Suppressor macrophage treated with lipopolysaccharide for 4 hours (primary cell): Measurements from ENCODE around the gene ICE2.

Experiments used
- DNase-seq: peaks from one replicate; pipeline ENCODE4 v3.0.0-alpha.2; 2020

Gene ICE2

DNA sequence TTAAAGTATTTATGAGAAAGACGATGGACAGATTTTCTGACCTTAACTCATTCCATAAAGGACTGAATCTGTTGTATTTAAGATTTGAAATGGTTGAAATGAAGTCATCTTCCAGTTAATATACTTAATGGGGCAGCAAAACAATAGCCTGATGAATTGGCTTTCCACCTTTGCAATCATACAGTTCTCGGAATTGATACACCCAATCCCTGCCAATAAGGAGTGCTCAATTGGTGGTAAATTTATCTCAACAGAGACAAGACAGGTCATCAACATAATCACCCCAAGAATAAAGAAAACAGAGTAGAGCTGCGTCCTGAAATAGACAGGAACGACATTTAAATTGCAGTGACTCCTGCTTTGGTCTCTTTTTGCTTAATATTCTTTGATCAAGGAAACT, 92.3 kb downstream of the ICE2 start:
- no peak for DNase-seq

DNA sequence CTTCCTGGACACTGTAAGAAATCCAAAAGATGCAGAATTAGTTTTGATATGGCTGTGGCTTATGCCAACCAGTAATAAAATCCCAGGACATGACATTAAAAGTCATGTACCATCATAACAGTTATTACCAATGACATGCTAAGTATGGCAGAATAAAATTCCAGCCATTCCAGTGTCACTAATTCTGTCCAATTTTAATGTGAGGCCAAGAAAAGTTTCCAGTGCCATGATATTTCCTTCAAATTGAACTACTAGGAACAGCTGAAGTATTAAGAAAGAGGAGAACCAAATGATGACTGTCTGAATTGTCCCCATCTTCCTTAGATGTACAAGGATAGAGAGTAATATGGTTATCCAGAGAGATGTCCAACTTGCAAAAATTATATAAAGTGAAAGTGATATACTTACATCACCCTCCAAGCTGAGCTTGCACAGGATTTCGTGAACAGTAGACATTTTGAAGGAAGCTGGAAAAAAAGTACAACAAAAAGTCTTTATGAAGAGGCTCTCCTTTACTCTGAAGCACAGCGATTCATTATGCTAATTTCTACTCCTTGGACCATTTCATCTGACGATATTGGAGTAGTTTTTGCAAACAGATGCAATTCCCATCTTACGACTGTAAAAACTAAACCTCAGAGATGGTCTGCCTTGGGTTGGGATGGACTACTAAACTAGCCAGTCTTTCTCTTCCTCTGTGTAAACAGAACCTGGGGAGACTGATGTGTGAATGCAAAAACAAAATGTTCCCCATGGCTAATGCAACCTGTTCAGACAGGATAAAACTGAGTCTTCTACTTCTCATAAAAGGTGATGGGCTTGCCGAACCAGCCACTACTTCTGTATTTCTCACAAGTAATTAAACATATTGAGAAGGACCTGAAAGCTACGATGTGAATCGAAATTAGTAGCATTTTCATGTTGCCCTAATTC, 93.1 kb downstream of the ICE2 start:
- peak; percentile 21 for DNase-seq

DNA sequence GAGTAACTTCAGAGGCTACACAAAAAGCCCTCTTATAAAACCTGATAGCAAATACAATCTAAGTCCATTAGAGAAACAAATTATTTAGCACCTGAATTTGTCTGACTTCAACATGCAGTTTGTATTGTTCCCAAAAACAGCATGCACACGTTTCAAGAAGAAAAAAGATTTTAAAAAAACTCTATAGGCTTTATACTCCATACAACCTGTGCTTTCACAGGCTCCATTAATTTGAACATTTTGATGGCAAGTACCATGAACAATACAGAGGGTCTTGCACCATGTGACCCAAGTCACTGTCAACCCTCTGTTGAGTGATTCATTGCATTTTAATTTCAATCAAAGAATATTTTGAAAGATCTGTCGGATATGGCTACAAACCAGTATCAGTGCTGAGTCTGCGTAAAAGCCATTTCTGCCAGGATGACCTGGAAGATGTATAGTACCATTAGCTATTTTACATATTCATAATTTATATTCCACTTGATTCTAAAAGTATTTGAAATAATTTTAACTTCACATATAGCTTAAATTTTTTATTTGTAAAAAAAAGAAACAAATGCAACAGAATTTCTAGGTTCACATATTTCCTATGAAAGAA, 94.3 kb downstream of the ICE2 start:
- no peak for DNase-seq

DNA sequence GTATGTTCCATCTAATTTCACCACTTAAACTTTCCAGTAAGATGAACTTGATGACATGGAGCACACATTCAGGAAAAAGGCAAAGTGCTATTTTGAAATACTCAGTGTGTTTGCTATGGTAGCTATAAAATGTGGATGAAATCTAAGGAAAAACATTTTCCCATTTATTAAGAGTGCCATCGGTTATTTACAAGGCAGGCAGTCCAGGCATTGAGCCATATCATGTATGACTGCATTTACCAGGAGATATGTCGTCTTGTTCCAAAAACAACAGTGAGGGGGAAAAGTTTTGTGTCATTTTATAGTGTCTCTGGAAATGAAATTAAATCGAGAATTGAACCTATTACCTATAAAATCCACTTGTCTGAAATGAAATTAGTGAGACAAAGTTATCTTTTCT, 94.9 kb downstream of the ICE2 start:
- DNase-seq = no peak

DNA sequence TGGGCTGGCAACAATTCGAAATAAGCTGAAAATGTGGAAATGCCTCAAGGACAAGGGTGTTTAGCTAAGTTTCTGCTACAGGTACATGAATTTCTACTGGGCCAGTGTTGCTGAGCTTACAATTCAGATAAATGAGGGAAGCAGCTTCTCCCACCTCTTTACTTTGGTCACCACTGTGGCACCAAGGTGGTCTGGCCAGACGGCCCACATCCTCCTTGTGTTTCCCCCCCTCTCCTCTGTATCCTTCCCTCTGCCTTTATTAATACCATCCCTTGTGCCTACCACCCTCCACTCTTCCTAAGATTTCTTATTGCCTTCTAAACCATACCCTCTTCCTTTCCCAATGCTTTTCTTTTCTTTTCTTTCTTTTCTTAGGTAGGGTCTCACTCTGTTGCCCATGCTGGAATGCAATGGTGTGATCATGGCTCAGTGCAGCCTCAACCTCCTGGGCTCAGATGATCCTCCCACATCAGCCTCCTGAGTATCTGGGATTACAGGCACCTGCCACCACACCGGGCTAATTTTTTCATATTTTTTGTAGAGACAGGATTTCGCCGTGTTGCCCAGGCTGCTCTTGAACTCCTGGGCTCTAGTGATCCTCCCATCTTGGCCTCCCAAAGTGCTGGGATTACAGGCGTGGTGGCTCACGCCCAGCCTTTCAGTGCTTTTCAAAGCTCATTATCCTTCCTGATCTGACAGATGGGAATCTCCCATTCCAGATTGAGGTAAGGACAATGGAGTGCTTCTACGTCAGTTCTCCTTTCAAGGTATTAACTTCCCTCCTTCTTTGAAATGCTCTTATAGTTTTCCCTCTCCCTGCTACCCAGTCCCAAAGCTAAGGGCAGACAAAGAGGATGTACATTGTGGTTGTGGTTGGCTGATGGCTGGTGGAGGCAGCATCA, 95.9 kb downstream of the ICE2 start:
- DNase-seq = no peak

DNA sequence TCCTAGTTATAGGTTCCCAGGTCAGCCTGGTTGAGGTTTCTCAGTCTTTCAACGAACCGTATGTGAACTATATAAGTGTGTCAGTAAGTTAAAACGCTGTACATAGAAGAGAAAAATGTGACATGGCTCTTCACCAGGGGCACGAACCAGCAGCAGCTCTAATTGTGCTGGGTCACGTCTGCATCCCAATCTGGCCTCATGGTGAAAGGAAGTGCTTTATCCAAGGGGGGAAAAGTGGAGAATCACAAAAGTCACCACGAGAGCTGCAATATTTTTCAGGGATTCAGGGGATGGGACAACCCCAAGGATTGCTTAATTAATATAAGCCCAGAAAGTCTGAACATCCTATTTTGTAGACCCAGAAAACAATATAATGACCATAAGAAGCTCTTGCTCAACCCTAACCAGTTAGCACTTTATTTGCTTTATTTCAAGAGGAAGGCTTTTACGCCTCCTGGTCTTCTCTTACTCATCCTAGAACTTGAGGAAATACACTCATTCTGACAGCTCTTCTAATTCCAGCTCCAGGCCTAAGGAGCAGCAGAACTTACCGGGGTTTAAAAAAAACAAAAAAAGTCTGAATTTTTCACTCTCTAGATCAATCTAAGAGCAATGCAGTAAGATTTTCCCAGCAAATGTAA, 97.7 kb downstream of the ICE2 start:
- DNase-seq = peak; percentile 16

DNA sequence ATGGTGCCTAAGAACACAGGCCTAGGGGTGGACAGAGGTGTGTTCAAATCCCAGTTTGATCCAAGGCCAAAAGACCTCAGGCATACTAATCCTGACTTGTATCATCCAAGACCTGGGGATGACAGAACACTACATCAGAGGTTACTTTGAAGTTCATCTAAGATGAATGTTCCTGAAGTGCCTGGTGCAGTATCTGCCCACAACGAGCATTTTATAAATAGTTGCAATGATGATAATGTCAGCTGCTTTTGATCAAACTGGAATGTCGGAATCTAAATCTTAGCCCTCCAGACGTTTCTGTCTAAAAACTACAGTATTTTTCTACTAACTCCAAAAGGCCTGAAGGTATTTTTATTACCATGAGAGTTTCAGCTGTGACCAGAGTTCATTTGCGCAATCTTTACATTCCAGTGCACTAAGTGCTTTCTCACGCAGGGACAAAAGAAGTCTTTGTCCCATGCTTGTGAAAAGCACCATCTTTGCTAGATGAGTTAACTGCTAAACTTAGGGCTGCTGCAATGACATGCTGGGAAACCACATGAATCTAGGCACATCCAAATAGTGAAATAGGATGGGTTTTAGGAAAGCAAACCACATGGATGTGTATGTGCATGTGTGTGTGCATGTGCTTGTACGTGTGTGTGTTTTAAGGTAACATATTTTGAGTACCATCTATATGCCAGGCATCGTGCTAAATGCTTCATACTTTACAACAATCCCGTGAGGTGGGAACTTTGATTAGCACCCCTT, 99.2 kb downstream of the ICE2 start:
- no peak for DNase-seq

DNA sequence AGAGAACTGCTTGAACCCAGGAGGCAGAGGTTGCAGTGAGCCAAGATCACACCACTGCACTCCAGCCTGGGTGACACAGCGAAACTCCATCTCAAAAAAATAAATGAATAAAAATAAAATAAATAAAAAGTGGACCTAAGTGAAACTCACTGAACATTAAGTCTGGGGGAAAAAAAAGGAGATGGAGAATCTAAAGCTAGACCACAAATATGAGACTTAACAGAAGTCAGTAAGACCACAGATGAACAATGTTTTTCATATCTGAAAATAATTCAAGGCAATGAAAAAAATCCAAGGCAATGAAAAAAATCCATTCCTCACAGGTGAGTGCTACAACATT, 99.8 kb downstream of the ICE2 start:
- no peak for DNase-seq

DNA sequence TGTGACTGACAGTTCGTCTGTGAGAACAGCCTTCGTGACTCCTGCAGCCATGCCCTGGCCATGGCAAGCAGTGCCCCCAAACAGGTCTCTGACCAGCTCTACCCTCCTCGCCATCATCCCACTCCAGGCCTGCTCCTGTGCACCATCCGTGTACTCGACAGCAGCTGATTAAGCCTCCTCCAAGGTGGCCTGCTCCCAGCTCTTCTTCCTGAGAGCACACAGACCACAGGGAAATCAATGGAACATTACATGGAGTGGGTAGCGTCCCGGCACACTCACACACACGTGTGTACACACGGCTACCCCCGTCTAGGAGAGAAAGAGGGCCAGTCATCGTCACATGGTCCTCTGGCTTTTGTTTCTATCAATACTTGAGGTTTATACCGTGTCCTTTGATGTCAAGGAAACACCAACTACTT, 102.3 kb downstream of the ICE2 start:
- DNase-seq = no peak

DNA sequence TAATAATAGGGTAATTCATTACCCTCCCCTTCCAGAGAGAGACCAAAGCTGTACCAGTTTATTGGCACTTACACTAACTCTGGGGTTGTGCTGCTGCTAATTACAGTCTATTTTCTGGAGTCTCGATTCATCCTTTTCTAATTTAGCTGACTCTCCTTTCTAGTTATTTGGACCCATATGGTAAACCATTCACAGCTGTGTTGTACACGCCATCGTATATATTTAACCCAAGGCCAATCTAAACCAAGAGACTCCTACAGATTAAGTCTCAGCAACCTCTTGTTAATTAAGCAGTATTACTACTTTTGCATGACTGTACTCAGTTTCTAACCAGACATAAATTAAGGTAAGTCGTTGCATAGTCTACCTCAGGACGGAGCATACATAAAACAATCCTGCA, 103.6 kb downstream of the ICE2 start:
- DNase-seq = no peak

DNA sequence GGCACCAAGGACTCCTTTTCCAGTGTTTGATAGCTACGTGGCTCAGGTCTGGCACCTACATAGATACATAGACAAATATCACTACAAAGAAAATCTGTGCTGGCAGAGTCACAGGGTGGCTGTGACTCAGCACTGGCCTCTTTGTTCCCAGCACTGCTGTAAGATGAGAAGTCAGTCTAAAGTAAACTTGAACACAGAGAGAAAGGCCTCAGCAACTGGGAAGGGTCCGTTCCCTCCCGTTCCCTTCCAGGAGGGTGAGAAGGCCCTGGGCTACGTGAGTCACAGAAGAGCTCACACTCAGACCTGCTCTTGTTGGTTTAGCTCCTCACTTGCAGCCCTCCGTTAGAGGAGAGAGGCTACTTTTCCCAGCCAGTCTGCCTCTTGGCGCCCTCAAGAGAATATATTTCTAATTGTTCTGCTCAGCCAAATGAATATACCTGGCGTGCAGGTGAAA, 104.3 kb downstream of the ICE2 start:
- no peak for DNase-seq

DNA sequence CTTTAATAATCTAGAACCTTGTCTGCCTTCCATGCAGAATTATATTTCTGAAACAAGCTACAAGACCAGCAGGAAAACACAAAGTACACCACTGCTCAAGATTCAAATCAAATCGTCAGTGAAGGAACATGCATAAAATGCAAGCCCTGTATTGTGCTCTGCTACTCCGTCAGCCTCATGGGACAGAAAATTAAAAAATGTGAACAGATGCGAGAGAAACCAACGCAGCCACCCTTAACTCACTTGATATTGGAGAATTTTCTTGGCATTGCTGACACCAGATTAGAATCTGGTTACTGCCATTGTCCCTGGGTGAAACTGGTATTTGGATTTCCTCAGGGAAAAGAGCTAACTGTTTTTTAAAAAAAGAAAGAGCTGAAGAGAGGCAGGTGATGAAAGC, 104.7 kb downstream of the ICE2 start:
- DNase-seq = no peak

DNA sequence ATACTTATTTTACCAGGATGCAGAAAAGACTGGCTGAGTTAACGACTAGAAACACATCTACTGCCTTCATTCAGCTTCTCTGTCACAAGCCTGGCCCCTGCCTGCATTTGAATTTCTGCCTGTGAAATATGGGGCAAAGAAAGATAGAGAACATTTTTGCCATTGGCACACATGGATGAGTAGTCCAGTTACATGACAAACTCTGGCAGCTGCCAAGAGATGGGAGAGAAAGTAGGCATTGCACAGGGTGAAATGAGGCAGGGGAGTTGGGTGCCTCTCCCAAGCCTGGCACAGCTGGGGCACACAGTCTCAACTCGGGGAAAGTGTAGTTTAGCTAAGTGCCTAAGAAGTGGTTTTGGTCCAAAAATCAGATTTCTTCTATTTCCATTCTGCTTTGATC, 105.2 kb downstream of the ICE2 start:
- no peak for DNase-seq

DNA sequence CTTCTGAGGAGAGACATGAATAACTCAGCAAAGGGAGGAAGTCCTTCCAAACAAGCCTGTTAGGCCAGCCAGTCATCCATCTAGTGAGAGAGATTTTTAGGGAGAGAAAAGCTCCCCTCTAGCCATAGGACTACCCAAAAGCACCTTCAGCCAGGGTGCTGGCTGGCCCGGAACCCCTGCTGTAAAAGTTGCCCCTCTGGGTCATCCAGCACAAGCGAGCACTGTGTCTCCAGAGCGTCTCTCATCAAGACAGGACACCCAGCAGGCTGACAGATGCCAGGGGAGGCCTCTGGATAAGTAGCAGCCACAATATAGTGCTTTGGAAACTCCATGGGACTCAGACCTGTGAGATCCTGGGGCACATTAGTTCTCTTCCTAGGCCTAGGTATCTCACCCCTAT, 105.6 kb downstream of the ICE2 start:
- DNase-seq = no peak

DNA sequence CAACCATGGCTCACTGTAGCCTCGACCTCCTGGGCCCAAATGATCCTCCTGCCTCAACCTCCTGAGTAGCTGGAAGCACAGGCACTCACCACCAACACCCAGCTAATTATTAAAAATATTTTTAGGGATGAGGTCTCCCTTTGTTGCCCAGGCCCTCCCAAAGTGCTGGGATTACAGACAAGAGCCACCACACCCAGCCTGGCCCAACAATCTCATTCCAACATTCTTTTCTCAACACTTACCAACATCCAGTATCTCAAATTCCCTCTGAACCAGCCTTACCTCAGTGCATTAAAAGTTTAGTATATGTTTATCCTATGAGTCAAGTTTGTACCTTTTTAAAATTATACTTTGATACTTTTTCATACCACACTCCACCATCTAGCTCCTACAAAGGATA, 106.2 kb downstream of the ICE2 start:
- no peak for DNase-seq

DNA sequence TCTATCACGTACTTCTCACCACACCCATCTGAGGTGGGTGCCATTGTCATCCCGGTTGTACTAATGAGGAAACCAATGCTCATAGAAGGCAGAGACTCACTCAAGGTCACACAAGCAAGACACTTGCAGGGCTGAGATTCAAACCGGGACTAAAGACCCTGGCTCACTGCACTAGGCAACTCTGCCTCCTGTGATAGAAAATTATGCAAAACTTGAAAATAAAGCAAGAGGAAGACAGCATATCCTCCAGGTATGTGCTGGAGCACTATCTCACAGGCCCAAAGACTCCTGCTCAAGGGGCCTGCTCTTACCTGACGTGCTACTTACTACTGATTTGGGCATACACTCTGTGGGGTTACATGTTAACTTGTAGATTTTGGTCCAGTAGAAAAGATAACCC, 106.7 kb downstream of the ICE2 start:
- DNase-seq = no peak

DNA sequence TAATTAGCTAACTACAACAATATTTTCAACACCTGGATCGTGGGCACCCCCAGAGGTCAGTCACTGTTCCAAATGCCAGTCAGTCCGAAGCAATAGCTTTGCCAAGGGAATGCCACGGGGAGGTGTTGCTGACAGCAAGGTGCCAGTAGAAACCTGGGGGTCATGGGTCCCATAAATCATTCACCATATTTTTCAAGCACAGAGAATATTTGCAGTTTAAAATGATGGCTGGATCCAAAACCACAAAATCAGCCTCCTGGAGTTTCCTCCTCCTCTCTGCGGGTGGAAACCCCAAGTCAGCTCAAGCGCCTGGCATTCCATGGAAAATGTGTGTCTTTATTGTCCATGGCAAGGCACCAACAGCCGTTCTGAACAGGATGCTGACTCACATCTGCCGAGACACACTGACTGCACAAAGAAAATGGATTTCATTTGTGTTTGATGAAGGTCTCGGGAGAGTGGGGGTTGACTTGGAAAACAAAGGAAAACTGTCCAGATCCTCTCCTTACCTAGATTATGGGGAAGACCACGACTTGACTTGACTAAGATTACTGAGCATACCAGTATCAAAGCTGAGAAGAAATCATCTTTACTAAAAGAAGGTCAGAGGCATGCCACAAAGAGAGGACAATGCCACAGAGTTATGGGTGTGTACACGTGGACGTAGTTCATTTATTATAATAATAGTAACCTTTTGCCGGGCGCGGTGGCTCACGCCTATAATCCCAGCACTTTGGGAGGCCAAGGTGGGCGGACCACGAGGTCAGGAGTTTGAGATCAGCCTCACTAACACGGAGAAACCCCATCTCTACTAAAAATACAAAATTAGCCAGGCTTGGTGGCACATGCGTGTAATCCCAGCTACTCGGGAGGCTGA, 107.5 kb downstream of the ICE2 start:
- DNase-seq = peak; percentile 23

DNA sequence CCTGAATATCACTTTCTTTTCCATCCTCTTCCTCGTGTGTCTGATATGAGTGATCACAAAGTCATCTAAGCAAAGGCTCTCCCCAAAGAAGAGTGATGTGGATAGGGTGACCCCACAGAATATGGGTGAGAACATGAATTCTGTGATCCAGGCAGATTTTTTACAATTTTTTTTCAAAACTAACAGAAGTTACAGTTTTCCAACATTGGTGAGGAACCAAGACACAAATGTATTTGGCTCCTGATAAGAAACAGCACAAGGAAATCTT, 108.1 kb downstream of the ICE2 start:
- no peak for DNase-seq

DNA sequence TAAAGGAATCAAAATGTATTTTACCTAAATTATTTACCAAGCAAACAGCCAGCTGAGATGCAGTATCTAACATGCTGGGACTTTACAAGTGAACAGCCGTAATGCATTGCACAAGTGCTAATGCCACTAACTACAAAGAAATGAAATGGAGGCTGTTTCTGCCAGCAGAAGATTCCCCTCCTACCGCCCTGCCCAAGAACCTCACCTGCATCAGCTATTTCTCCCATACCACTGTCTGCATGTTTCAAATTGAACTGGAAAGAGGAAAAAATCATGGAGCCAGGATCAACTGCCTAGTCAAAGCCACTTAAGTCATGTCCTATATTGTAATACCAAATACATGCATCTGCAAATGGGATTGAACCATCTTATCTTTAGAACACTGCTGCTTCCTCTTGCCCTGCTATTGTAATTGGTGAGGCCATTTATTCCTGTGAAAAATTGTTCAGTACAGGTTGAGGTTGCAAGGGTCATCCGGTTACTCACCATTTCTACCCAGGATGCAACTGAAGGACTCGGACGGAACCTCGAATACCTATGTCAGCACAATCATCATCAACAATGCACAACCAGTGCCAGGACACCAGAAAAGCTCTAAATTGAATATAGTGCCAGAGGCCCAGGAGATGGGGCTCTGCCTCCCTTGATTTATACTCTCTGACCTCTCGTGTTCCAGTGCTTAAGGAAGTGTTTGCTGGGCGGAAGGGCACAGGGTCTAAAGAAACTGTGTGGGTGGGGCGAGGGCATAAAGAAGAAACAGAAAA, 108.7 kb downstream of the ICE2 start:
- no peak for DNase-seq

DNA sequence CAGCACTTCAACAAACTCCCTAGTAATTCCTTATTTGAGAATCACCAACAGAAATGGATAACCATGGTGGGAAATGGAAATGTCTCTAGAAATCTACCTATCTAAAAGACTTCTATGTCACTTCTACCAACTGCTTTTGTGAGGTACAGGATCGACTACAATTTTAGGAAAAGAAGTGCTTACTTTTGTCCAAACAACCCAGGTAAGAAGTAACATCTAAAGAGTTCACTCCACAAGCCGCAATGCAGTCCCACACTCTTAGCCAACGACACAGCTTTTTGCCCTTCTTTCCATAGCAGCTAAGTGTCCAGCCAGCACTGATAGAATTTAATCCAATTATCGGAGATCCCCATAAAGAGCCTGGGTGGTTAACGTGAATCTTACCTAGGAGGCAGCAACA, 109.2 kb downstream of the ICE2 start:
- DNase-seq = no peak
